ENCODE measurements around the gene SDR39U1. TPM values are rescaled to one million over a fixed set of nuclear protein-coding genes. Genes with fewer than 3 reads are reported as not detected.

SDR39U1 gene
- total RNA-seq, 1 donor from 2014 or later: 34.9 TPM

DNA sequence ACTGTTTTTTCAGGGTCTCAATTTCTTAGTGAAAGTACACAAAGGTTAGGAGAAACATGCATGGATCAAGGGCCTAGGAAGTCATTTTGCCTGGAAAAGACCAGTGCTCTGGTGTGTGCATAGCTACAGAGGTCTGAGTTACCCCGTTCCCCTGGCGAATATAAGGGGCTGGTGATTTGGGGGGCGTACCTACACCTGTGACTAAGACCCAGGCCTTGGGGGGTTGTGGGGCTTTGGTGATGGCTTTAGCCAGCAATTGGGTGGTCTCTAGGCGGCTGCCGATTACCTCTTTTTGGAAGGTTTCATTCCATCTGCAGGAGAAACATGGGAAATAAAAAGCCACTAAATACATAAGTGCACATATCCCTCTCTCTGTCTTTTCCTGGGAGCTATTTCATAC, 1.1 kb downstream of the SDR39U1 start:
- H3K4me3 Mint-ChIP-seq (ENCODE audit: unreplicated experiment): peak overlapping the region; percentile 91
- H3K36me3 Mint-ChIP-seq (ENCODE audit: low read depth, unreplicated experiment): peaks cover 39% of the 10 kb centered on the region
- TF ChIP-seq CTCF (IDR thresholded peaks at IDR 0.05; ENCODE audit: unreplicated experiment): no peak
- H3K27ac Mint-ChIP-seq (ENCODE audit: unreplicated experiment): peak overlapping the region; percentile 62
- H3K9me3 Mint-ChIP-seq (ENCODE audit: unreplicated experiment): no peaks in the 10 kb centered on the region
- DNase-seq (ENCODE audit: low spot score): no peak
- peaks cover 34% of the 10 kb centered on the region for H3K4me1 Mint-ChIP-seq (ENCODE audit: unreplicated experiment)
- H3K27me3 Mint-ChIP-seq (ENCODE audit: unreplicated experiment): peaks cover 13% of the 10 kb centered on the region

DNA sequence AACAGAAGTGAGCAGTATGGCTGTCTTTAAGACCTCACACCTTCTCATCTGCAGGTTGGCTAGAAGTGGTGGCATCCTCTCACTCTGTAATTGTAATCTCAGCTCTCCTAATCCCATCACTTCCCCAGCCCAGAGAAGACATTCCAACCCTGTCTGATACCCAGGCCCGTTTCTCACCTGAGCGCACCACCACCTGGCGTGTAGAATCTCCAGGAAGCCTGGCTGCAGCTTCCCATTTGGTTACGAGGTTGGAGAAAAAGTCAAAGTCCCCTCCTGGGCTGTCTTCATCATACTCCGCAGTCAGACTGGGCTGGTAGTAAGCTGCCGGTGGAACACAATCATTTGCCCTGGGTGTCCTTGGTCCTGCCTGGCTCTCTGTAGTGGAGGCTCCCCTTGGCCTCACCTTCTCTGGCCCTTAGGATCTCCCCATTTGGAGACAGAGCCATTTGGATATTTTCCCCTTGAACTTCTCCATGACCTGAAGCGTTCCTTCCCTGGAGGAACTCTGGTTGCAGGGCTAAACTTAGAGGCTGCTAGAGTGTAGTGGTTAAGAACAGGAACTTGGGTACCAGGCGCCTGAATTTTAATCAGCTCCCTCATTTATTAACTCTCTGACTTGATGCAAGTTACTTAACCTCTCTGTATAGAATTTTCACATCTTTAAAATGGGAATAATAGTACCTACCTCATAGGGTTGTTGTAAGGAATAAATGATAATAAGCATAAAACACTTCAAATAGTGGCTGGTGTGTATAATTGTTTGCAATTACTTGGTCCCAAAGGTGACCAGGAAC, 1.8 kb downstream of the SDR39U1 start:
- Mint-ChIP-seq H3K27me3 (ENCODE audit: unreplicated experiment) (peaks cover 13% of the 10 kb centered on the region), H3K9me3 (ENCODE audit: unreplicated experiment) (no peaks in the 10 kb centered on the region), H3K27ac (ENCODE audit: unreplicated experiment) (peak overlapping the region; percentile 18), H3K4me3 (ENCODE audit: unreplicated experiment) (peak overlapping the region; percentile 91), H3K4me1 (ENCODE audit: unreplicated experiment) (peaks cover 37% of the 10 kb centered on the region), H3K36me3 (ENCODE audit: low read depth, unreplicated experiment) (peaks cover 41% of the 10 kb centered on the region)
- no peak for DNase-seq (ENCODE audit: low spot score)
- TF ChIP-seq CTCF (IDR thresholded peaks at IDR 0.05; ENCODE audit: unreplicated experiment): no peak

DNA sequence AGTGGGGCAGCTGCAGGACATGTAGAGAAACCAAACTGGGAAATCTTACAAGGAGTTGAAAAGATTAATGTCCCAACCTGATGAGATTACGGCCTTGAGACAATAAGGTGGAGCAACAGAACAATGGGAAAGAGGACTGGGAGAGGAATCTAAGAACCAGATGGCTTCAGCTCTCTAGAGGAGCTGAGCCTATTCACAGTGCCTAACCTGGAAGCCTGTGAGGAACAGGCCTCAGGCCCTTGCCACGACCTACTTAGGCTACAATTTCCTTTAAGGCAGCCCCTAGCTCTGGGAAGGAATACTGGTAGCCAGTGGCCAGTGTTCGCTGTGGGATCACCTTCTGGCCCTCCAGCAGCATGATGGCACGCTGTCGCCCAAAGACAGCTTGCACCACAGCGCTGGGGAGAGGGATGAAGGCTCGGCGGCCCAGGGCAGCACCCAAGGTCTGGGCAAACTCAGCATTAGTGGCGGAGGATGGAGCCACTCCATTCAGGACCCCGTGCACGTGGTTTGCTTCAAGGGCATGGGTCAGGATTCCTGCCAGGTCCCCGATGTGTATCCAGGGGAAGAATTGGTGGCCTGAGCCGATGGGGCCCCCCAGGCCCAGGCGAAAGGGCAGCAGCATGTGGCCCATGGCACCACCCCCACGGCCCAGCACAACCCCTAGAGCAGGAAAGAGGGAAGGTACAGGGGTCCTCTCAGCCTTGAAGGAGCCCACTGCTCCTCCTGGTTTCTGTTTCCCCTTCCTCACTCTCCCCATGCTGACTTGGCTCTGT, 2.6 kb downstream of the SDR39U1 start:
- Mint-ChIP-seq H3K9me3 (ENCODE audit: unreplicated experiment) (no peaks in the 10 kb centered on the region), H3K27ac (ENCODE audit: unreplicated experiment) (peak overlapping the region; percentile 70), H3K4me1 (ENCODE audit: unreplicated experiment) (peaks cover 38% of the 10 kb centered on the region), H3K4me3 (ENCODE audit: unreplicated experiment) (no peak overlapping the region), H3K36me3 (ENCODE audit: low read depth, unreplicated experiment) (peaks cover 46% of the 10 kb centered on the region), H3K27me3 (ENCODE audit: unreplicated experiment) (peaks cover 13% of the 10 kb centered on the region)
- no peak for DNase-seq (ENCODE audit: low spot score)
- TF ChIP-seq CTCF (IDR thresholded peaks at IDR 0.05; ENCODE audit: unreplicated experiment): no peak

GRCh38 chr14:24439257-24439656, 3.3 kb downstream of the SDR39U1 start:
- peaks cover 38% of the 10 kb centered on the region for H3K4me1 Mint-ChIP-seq (ENCODE audit: unreplicated experiment)
- H3K4me3 Mint-ChIP-seq (ENCODE audit: unreplicated experiment): no peak overlapping the region
- peak overlapping the region; percentile 70 for H3K27ac Mint-ChIP-seq (ENCODE audit: unreplicated experiment)
- no peak for TF ChIP-seq CTCF (IDR thresholded peaks at IDR 0.05; ENCODE audit: unreplicated experiment)
- peaks cover 43% of the 10 kb centered on the region for H3K36me3 Mint-ChIP-seq (ENCODE audit: low read depth, unreplicated experiment)
- no peak for DNase-seq (ENCODE audit: low spot score)
- H3K9me3 Mint-ChIP-seq (ENCODE audit: unreplicated experiment): no peaks in the 10 kb centered on the region
- H3K27me3 Mint-ChIP-seq (ENCODE audit: unreplicated experiment): peaks cover 13% of the 10 kb centered on the region

Measured in endothelial cell (in vitro differentiated cells).